HG03558 (cell line): ENCODE results near the gene NFX1.
"Not testable (repeated sequence)": the region's sequence is repeated elsewhere in the genome, so short reads cannot be mapped to it uniquely, and the experiment has no call there.

Source experiments
- ATAC-seq: cut with Tn5 transposase; IDR thresholded peaks from one replicate; pipeline ENCODE4 v1.9.1; 2021; ENCODE audit warnings: moderate number of reproducible peaks; ENCODE audit not compliant: unreplicated experiment; ENCODE audit errors: extremely low read depth

NFX1 gene

DNA sequence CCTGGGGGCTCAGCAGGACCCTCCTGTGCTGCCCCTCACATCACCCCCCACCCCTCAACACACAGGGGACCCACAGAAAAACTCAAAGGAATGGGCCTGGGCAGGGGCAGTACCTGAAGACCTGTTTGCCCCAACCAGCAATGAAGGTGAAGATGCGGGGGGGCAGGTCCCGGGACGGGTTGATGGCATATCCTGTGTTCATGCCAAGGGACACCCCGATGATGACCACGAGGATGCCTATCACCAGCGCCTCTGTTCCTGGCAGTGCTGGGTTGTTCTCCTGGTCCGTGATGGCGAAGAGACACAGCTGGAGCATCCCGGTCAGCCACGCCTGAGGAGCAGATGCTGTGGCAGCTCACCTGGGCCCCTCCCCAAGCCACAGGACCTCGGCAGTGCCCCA lies 95.2 kb downstream of the NFX1 start:
- not testable (repeated sequence) for ATAC-seq

DNA sequence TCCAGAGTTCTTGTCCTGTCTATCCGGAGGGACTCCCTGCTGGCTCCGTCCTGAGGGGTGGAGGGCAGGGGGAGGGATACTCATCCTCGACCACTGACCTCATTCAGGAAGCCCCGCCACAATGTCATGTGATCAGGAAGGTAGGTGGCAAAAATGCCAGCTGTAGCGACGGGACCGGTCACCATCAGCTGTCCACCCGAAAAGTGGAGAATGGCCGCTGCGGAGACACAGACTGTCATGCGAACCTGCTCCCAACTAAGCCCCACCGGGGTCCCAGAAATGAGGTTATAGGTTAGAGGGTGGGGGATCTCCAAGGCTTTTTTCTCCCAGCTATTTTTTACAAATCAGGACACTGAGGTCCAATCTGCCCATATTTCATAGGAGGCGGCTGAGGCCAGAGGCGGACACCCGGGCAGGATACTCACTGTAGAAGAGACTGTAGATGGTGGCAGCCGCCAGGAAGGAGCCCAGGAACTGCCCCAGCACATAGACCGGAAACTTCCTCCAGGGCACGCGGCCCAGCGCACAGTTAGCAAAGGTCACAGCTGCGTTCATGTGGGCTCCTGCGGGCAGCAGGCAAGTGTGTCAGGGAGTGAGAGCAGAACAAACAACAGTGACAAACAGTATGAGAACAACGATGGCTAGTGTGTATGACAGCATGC lies 95.8 kb downstream of the NFX1 start:
- not testable (repeated sequence) for ATAC-seq

DNA sequence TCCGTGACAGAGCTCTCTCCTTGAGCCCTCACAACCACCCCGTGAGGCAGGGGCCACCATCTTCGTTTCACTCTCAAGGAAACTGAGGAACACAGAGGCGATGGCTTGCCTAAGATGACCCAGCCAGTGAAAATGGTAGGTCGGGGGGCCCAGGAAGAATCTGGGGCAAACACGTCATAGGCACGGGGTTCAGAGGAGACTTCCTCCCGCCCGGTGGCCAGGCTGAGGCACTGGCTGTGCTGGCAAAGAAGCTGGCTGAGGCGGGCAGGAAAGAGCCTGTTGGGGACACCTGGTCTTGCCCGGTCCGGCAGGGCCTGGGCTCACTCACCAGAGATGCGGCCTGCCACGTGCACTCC lies 96.3 kb downstream of the NFX1 start:
- ATAC-seq, result not testable (repeated sequence)

DNA sequence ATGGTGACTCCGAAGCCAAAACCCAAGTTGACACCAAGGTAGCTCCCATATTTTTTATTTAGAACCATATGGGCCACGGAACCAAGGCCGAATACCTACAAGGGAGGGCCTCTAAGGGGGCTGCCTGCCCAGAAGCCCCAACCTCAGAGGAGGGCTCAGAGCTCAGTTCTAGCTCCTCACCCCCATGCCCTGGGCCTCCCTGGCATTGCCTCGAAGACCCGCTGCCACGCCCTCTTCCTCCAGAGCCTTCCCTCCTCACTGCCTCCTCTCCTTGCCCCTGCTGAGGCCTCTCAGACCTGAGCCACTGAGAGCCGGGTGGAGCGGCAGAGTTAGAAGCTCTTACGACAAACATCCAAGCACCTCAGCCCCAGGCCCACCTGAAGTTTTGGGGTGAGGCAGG lies 96.7 kb downstream of the NFX1 start:
- not testable (repeated sequence) for ATAC-seq

DNA sequence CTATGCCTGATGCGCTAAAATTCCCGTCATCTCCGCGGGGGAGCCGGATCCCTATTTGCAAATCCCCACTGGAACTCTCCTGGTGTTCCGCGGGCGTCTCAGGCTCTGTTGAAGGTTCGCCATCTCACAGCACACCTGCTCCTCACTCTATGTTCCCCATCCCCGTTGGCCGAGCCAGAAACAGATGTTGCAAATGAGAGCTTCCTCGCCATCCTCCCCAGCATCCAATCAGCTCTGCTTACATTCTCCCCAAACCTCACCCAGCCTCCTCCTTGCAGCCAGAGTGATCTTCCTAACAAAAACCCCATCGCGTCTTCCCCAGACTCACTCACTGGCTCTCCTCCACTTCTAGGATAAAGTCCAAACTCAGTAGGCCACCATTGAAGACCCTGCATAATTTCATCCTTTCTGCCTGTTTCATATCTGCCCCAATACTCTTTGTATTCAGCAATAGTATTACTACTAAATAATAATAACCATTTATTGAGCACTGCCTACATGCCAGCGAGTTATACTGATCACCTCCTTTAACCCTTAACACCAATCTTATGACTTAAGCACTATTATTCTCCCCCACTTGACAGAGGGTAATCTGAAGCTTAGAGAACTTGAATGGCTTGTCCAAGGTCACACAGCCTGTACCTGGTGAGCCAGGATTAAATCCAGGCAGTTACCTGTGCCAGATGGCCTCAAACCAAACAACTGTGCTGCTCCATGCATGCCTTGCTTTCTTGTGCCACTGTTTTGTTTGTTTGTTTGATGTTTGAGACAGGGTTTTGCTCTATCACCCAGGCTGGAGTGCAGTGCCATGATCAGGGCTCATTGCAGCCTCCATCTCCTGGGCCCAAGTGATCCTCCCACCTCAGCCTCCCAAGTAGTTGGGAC lies 98.0 kb downstream of the NFX1 start:
- ATAC-seq, result no peak

DNA sequence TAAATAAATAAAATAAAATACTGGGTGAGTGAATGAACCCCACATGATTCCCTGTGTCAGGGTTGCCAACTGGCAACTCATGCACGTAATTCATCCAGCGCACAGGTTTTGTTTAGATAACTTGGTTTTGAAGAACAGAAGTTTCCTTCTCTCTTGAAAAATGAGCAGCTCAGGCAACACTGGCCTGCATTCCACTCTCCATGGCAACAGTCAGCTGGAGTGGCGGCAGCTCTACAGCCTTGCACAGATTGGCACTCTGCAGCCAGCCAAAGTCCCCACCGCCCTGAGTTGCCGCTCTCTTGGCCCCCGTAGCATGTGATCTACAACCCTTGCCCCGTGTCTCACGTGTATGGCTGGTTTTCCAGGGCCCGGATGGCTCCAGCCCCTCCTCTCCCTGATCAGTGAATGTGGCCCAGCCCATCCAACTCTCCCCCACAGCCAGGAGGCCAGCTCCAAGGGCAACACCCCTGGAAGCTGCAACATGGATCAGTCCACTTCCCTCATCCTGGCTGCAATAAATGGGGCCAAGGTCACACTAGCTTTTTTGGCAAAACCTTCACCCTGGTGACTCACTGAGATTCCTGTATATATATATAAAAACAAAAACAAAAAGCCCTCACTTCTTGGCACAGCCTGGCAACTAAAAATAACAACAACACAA lies 100.9 kb downstream of the NFX1 start:
- ATAC-seq, result not testable (repeated sequence)

DNA sequence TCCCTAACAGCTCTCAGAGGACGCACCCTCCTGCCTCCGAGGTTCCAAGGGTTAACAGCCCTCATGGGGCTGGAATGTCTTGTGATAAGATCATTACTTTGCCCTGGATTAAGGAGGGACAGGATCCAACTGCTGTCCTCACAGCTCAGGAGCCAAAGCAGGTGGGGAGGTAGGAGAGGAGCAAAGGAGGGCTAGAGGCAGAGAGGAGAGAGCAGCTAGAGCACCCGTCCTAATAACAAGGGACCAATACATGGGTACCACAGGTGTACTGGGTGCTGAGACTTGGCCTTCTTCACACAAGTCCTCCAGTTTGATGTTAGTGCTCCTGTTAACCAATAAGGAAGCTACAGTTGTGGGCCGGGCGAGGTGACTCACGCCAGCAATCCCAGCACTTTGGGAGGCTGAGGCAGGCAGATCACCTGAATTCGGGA lies 102.3 kb downstream of the NFX1 start:
- ATAC-seq, result not testable (repeated sequence)

DNA sequence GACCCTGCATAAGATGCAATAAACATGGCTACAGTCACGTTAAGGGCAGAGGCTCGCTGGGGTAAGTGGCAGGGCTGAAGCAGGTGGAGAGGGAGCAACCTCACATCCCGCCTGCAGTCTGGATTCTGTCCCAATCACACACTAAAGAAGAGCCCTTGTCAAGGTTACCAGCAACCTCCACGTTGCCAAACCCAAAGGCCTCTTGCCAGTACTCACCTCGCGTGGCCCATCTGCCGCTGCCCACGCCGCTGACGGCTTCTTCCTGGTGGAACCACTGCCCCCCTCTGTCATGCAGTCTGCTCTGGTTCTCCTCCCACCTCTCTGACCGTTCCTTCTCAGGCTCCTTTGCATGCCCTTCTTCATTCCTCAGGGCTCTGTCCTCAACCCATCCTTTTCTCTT lies 103.3 kb downstream of the NFX1 start:
- no peak for ATAC-seq

DNA sequence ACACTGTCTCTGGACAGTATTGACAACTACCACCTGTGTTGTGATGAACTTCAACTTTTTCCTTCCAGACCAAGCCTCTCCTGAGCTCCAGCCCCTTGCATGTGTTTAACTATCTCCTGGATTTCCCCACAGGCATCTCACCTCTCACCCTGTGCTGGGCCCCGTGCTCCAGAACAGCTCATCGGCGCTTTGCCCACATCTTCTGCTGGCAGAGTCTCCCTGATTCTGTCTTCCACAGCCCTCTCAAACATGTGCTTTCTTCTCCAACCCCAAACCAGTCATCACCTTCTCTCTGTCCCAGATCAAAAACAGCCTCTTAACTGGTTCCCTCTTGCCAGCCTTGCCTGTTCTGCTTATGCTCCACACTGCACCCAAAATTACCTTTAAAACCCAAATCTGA lies 103.7 kb downstream of the NFX1 start:
- ATAC-seq, result not testable (repeated sequence)

DNA sequence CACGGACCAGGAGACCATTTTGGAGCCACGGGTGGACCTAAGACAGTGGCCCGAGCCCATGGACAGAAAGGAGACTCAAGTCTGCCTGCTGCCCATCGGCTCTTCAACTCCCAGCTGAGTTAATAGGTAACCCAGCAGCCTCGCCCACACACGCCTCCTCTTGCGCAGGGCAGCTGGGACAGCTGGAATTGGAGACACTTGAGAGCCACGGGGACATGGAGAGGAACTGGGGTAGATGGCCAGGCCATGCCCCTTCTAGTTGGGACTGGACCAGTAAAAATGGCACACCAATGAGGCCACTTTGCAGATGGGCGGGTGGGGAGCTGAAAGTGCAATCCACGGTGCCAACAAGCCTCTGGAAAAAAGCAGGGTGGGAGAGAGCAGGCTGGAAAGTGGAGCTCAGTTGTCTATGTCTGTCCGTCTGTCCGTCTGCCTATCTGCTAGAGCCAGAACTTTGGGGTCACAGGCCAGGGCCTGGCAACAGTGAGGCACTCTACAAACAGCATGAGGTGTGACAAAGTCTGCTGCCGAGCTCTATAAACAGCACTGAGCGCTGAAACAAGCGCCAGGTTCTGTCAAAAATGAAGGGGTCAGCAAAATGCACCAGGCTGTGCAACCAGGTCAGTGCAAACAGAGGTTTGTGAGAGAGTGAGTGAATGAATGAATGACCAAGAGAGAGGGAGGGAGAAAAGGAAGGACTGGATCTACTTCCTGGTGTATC lies 105.0 kb downstream of the NFX1 start:
- not testable (repeated sequence) for ATAC-seq

DNA sequence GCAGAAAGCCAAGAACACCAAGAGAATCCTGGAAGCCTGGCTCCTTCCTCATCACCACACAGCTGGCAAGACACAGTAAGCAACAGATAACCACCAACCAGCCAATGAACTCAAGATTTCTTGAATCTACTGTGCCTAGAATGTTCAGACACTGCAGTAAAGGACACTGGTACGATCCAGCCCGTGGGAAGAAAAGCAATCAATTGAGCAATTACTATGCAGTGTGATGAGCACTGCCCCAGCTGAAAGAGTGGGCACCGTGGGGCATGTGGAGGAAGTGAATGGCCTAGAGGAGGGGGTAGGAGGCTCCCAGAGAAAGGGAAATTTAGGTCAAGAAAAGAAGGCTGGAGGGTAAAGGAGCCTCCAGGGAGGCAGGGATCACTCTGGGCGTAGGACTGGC lies 107.5 kb downstream of the NFX1 start:
- not testable (repeated sequence) for ATAC-seq

DNA sequence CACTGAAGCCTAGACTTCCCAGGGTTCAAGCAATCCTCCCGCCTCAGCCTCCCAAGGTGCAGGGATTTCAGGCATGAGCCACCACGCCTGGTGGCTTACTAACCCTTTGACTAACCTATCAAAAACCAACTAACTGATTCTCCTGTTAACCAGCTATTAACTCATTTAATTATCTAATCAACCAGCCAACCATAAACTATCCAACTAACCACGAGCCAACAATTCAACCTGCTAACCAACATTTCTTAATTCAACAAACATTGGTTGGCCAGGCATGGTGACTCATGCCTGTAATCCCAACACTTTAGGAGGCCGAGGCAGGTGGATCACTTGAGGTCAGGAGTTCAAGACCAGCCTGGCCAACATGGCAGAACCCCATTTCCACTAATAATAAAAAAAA lies 108.7 kb downstream of the NFX1 start:
- ATAC-seq, result not testable (repeated sequence)

DNA sequence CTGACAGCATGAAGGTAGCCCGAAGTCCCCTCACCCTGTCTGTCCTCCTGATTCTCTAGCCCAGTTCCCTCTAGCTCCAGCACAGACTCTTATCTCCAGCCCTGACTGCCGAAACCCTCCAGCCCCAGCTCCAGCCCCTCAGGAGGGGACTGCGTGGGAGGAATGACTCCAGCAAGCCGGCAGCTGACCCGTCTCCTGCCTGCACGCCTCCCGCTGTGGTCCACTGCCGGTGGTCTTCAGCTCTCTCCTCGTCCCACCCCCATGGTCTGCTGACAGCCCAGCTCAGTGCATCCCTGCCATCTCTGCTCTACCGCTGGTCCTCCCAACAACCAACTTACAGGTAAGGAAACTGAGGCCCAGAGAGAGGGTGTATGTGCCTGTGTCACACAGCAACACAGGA lies 111.5 kb downstream of the NFX1 start:
- not testable (repeated sequence) for ATAC-seq

DNA sequence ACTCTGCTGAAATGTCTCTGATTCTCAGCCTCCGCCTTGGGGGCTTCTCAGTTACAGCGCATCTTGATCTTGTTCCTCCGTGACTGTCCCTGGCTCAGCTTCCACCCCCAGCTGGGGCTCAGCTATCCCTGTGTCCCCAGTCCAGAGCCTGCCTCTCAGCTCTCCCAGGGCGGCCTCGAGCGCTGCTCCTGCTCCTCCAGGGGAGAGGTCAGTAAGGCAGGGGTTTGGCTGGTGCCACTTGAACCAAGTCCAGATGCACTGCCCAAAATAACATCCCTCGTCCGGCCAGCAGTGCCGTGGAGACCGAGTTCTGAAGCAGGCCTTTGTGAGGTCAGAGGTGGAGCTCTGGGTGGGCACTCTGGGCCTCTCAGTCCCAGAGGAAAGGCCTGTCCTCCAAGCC lies 112.1 kb downstream of the NFX1 start, which contains the start of gene AQP7:
AQP7 (minus strand) TSS at position 198 of the 400 bp plus-strand sequence. CDS start 1,306 bp downstream, outside the sequence.
- ATAC-seq, result not testable (repeated sequence)

DNA sequence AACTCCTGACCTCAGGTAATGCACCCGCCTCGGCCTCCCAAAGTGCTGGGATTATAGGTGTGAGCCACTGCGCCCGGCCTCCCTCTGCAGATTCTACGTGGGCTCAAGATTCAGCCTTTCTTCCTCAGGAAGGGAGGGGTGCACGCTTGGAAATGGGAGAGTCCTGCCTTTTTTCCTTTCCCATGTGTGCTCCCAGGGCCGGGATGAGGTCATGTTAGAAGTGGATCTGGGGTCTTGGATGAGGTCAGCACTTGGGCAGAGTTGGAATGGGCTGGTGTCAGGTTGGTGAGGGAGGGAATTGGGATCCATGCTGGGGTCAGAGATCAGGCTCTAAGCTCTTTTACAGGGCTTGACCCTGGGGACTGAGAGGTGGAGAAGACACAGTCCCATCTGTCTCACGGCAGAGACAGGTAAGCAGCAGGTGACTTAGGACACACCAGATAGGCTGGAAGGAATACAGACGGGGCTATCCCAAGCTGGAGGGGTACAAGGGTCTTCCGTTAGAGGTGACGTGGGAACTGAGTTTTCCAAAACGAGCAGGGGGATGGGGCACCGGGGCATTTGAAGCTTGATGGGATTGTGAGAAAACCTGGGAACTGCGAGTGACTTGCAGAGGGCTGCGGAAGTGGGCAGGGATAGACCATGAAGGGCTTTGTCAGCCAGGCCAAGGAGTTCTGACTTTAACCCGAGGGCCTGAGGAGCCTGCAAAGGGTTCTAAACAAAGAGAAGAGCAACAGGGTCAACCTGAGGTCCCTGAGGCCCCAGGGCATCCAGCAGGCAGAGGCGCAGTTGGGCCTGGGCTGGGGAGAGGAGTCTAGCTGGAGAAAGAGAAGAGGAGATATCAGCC lies 113.8 kb downstream of the NFX1 start:
- no peak for ATAC-seq

DNA sequence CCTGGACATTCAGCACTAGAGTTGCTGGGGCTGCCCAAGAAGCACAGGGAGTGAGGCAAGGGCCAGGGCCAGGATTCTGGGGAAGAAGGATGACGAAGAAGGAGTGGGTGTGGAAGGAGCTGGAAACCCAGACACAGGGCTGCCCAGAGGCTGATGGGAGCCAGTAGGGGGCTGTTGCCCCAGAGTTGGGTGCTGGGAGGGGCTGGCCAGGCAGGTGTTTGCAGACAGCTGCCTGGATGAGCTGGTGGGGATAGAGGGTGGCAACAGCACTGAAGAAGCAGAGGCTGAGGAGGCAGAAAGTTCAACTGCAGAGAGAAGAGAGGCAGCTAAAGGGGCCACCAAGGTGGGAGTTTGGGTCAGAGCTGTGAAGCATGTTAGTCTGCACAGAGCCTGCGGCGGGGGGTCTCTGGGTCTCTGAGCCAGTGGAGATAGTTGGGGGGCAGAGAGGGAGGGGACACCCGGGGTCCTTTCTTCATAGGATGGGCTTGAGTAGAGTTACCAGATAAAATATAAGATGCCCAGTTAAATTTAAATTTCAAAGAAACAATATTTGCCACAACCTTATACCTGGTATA lies 114.6 kb downstream of the NFX1 start:
- no peak for ATAC-seq

DNA sequence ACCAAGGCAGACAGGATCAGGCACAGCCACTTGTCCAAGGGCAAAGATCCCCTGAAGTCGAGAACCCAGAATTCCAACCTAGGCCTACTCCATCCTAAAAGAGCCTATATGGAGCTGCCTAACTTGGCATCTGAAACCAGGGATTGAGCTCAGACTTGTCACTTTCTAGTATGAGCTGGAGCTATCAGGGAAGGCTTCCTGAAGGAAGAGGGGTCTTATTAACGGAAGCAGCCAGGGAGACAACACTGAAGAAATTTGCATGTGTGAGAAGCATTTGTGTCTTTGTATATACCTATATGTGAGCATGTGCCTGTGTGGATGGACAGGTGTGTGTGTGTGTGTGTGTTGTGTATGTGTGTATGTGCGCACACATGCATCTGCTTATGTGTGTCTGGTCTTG lies 116.7 kb downstream of the NFX1 start:
- no peak for ATAC-seq

DNA sequence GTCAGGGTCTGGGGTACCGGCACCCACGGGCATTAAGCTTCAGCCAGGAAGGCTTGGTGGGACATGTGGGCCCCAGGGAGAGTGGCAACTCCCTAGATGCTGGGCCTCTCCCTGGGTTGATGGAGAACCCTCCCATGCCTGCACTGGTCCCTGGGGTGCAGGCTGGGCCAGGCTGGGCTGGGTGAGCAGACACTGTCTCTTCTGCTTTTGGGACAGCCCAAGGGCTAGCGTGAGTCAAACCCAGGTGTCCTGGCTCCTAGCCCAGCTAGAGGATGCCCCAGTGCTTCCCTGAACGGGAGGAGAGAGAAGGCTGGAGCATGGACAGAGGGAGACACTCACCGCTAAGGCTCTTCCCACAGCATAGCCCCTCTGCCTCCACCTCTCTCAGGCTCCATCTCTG lies 117.8 kb downstream of the NFX1 start:
- no peak for ATAC-seq

DNA sequence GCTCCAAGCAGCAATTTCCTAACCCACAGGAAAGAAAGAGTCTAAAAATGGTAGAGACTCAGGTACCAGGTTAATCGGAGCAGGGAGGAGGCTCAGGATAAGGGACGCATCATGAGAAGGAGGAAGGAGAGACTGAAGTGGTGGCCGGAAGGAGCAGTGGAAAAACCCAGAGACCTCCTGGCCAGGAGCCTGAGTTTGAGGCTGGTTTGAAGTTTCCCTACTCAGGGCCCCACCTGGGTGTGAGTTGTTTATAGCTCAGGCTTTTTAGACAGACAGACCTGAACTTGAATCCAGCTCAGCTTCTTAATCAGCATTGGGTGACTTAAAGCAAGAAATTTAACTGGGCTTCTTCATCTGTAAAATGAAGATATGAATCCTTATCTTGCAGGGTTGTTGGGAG lies 124.0 kb downstream of the NFX1 start:
- ATAC-seq, result no peak
